Fibroblast of villous mesenchyme (primary cell): Measurements from ENCODE around the gene UBR3. TPM values are rescaled to one million over a fixed set of nuclear protein-coding genes. Genes with fewer than 3 reads are reported as not detected.

Source experiments
- DNase-seq: peaks from one replicate; pipeline ENCODE4 v3.0.0-alpha.2; 2010; ENCODE audit warnings: low read depth
- H3K4me3 ChIP-seq: 2 replicates; pipeline ENCODE4 v1.5.1; 2011; ENCODE audit warnings: low read depth, mild to moderate bottlenecking, low read length
- CTCF ChIP-seq: IDR thresholded peaks from 2 replicates; pipeline ENCODE4 v1.5.1; 2012; ENCODE audit warnings: low read depth, mild to moderate bottlenecking, low read length; ENCODE audit not compliant: insufficient read depth
- total RNA-seq: library from RNA; depleted of rRNA; stranded (reverse); fragments of >200 nt; gene quantifications from 2 replicates; pipeline ENCODE4 v1.2.3, GENCODE V29; 2012

The UBR3 gene
- total RNA-seq, 1 donor: 56.1 TPM

- no peak overlapping the region for H3K4me3 ChIP-seq
- no peak for TF ChIP-seq CTCF
- DNase-seq: no peak
Measured at GRCh38 chr2:170070778-170071177, 243.5 kb downstream of the UBR3 start.

- DNase-seq: peak; percentile 39
- H3K4me3 ChIP-seq: no peak overlapping the region
- no peak for TF ChIP-seq CTCF
Measured at GRCh38 chr2:170073288-170073687, 246.0 kb downstream of the UBR3 start.

- no peak overlapping the region for H3K4me3 ChIP-seq
- no peak for DNase-seq
- no peak for TF ChIP-seq CTCF
Measured at GRCh38 chr2:170076189-170076588, 248.9 kb downstream of the UBR3 start.

GRCh38 chr2:170077830-170078569 lies 250.7 kb downstream of the UBR3 start:
- TF ChIP-seq CTCF: no peak
- DNase-seq: no peak
- H3K4me3 ChIP-seq: no peak overlapping the region

- no peak for TF ChIP-seq CTCF
- no peak for DNase-seq
- H3K4me3 ChIP-seq: no peak overlapping the region
Measured at GRCh38 chr2:170084820-170085491, 257.7 kb downstream of the UBR3 start.

- no peak for TF ChIP-seq CTCF
- DNase-seq: no peak
Measured at GRCh38 chr2:170086117-170086688, 258.9 kb downstream of the UBR3 start.

More at GRCh38 chr2:170086117-170086688, 258.9 kb downstream of the UBR3 start:
- no peak overlapping the region for H3K4me3 ChIP-seq
